ENCODE measurements around the gene PI4KA.
A peak's percentile ranks its signal among the peaks of the same experiment; 100 is the strongest.

PI4KA gene

DNA sequence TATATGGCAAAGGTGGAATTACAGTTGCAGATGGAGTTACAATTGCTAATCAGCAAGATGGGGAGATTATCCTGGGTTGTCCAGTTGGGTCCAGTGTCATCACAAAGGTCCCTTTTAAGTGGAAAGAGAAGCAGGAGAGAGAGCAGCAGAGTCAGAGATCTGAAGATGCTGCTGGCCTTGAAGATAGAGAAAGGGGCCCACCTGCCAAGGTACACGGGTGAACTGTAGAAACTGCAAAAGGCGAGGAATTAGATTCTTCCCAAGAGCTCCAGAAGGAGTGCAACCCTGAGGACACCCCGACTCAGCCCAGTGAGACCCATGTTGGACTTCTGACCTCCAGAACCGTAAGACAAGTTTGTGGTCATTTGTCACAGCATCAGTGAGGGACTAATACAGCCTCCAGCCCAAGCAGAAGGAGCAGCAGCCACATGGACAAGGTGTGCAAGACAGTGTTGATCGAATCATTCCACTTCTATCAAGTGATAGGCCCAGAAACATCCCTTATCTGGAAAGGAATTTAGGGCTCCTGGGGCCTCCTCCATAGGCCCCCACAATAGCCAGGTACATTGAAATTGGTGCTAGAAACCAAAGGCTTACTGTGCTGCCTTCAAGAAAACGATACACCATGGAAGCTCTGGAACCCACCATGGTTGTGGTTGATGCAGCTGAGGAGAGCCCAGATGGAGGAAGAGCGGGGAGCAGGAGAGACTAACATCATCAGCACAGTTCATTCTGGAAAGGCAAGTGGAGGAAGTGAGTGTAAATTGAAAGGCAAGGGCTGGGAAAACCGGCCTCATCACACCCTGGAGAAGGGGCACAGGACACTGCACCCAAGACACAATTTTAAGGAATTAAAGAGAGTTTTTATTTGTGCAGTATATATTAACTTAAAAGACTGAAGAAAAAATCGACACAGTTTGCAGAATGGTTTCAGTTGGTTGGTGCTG, 23.5 kb upstream of the PI4KA start:
- DNase-seq (ENCODE audit: low read depth): no peak

DNA sequence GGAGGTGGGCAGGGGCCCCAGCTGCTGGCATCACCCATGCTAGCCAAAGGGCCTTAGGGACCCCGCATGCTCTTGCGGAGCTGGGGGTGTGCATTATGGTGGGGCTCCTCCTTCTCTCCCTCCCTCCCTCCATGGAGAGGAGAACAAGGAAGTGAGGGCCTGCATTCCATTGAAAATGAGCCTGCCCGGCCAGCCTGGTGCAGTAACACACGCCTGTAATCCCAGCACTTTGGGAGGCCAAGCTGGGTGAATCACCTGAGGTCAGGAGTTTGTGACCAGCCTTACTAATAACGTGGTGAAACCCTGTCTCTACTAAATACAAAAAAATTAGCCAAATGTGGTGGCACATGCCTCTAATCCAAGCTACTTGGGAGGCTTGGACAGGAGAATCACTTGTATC, 22.6 kb upstream of the PI4KA start:
- no peak for DNase-seq (ENCODE audit: low read depth)

GRCh38 chr22:20877715-20878114, 19.1 kb upstream of the PI4KA start:
- DNase-seq (ENCODE audit: low read depth): no peak

DNA sequence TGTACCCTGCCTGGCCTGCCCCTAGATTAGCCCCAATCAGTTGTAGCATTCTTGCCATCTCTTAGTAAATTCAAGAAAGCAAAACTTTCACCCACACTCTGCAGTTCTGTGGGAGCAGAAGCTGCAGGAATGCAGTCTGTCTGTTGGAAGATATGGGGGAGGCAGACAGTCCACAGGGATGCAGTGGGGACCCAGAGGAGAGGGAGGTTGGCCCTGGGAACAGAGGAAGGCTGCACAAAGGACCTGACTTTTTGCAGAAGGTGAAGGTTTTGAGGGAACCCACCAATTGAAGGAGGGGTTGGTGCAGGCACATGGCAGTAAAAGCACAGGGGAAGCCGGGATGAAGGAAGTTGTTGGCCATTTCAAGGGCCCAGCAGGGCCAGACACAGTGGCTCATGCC, 16.7 kb upstream of the PI4KA start:
- DNase-seq (ENCODE audit: low read depth): no peak

GRCh38 chr22:20873214-20873613, 14.6 kb upstream of the PI4KA start:
- no peak for DNase-seq (ENCODE audit: low read depth)

- no peak for DNase-seq (ENCODE audit: low read depth)
Measured at GRCh38 chr22:20869234-20869633, 10.6 kb upstream of the PI4KA start.

- no peak for DNase-seq (ENCODE audit: low read depth)
Measured at GRCh38 chr22:20868025-20868962, 9.7 kb upstream of the PI4KA start.

- no peak for DNase-seq (ENCODE audit: low read depth)
Measured at GRCh38 chr22:20867179-20868024, 8.8 kb upstream of the PI4KA start.

DNA sequence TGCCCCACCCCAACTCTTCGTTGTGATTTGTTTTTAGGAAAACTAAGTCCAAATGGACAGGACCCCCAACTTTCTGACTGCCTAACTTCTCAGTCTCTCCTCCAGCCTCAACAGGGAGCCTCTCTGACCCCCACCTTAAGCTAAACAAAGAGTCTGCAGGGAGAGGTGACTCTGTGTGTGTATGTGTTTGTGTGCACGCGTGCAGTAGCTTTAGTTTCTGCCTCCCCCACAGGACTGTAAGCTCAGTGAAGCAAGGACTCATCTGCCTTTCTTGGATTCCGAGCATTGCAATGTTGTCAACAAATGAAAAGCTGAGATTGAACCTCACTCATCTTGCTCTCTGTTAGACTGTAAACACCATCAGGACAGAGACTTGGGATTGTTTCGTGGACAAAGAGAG, 8.1 kb upstream of the PI4KA start:
- DNase-seq (ENCODE audit: low read depth): no peak

DNA sequence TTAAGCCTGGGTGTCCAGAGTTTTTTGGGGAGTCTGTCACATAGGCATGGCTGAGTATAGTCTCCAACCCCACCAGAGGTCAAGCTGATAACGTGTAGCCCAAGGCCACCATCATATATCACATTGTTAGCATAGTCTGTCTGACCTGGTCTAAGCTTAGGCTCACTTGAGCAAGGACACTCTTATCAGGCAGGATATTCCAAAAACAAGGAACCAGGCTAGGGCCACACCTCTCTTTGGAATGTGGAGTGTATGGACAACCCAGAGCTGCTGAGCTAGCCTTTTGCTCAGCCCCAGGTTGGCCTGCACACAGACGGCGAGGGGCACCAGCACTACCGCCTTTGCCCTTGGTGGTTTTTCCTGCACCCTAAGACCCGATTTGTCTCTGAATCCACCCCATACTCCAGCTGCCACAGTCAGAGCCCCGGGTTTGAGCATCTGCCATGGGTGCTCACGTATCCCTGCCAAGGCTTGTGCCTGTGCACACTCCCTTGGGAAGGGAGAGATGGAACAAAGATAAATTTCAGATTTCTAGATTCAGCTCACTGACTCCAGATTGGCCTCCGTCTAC, 7.3 kb upstream of the PI4KA start:
- no peak for DNase-seq (ENCODE audit: low read depth)

DNA sequence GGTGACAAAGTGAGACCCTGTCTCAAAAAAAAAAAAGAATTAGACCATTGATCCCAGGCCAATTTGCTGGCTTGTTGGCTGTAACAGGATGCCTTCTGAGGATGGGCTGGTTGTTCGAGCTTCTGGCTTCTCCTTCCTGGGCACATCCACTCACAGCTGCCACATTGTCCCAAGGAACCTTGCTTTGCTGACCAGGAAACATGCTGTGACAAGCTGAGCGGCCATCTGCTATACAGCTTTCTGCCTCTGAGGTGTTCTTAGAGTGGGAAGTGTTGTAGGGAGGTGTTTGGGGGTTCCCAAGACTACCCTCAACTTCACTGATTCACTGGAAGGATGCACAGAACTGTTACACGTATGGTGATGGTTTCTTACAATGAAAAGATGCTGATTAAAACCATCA, 6.7 kb upstream of the PI4KA start:
- DNase-seq (ENCODE audit: low read depth): no peak

- no peak for DNase-seq (ENCODE audit: low read depth)
Measured at GRCh38 chr22:20864186-20864908, 5.7 kb upstream of the PI4KA start.

DNA sequence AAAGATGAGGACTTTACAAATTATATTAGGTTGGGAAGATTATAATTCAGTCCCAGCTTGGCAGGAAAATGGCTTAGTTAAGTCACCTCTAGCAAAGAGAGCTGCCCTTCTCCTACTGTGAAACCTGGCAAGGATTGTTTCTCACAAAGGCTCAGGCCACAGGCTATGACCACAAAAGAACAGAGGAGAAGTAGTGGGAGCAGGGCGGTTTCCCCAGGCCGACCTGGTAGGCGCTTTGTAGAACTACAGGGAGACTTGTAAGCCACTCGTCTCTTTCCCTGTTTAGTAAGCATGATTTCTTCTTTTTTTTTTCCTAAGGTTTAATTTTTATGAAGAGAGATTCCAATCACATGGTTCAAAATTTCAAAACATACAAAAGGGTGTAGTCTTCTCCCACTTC, 4.8 kb upstream of the PI4KA start:
- no peak for DNase-seq (ENCODE audit: low read depth)

GRCh38 chr22:20862540-20862939, 3.9 kb upstream of the PI4KA start:
- DNase-seq (ENCODE audit: low read depth): no peak

GRCh38 chr22:20859615-20860014, 1.0 kb upstream of the PI4KA start:
- no peak for DNase-seq (ENCODE audit: low read depth)

DNA sequence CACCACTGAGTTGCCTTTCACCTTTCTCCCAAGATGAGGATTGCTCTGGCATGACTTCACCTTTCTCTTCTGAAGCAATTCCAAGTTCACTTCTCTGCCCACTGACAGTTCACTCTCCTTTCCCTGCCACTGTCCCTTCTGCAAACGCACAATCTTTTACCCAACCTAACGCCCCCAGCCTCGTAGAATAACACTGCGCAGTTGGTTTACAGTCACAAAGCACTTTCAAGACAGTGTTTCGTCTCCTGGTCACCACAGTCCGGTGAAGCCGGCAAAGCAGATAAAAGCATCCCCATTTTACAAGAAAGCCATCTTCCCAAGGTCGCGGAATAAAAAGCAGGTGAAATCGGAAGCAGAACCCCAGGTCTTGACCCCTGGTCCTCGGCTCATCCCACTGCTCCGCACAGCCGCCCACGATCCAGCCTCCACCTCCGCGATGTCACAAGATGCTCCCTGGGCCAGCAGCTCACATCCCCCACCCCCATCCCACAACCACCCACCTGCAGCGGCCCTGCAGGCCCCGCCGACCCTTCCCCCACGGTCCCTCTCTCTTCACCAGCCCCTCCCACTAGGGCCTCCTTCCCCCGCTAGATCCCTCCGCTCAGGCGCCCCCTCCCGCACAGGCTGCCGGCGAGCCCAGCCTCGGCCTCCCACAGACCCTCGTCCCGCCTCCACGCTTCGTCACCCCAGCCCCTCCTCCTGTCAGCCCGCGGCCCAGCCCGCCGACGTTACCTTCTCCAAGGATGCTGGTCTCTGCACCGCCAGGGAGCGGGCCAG, 585 bp downstream of the PI4KA start:
- peak; percentile 84 for DNase-seq (ENCODE audit: low read depth)

- DNase-seq (ENCODE audit: low read depth): no peak
Measured at GRCh38 chr22:20857247-20857643, 1.4 kb downstream of the PI4KA start.

- no peak for DNase-seq (ENCODE audit: low read depth)
Measured at GRCh38 chr22:20853236-20853660, 5.4 kb downstream of the PI4KA start.

DNA sequence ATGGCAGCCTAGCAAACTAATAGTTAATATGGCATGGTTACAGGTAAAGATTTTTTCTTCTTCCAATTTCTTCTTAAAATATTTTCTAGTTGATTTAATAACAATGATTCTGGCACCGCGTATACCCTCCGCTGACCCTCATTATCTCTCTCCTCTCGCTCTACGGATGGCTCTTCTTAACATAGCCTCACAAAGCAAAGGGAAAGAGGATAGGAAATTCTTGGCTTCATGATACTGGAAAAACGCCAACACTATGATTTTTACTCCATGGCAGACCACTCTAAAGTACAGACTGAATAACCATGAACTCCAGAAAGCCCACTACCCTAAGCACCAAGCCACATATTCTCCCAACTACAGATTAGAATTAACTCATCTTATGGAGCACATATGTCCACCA, 6.1 kb downstream of the PI4KA start:
- DNase-seq (ENCODE audit: low read depth): no peak

- DNase-seq (ENCODE audit: low read depth): no peak
Measured at GRCh38 chr22:20852076-20852475, 6.5 kb downstream of the PI4KA start.

All from stimulated activated CD4-positive, alpha-beta T cell treated with anti-CD3 and anti-CD28 coated beads, Interleukin-2, amount 100 ng/mL, for 4 hours (primary cell).